Measurements from ENCODE around the gene NR1I3.
A peak's percentile ranks its signal among the peaks of the same experiment; 100 is the strongest.

NR1I3 gene

DNA sequence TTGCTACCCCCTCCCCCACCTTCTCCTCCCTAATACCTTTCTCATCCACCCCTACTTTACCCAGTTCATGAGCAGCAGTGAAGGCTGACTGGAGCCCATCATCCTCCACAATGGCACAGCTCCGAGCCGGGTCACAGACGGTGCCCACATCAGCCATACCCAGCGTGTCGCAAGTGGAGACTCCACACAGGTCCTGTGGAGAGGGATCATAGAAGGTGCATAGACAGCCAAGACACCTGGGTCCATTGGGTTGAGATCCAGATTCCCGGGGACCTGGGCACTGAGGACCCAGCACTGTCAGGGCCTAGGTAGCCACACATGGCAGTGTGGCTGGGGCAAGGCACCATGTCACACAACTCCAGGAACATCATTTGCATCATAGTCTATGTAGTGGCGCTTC is 41.9 kb downstream of the NR1I3 start:
- TF ChIP-seq, protein P1, sequence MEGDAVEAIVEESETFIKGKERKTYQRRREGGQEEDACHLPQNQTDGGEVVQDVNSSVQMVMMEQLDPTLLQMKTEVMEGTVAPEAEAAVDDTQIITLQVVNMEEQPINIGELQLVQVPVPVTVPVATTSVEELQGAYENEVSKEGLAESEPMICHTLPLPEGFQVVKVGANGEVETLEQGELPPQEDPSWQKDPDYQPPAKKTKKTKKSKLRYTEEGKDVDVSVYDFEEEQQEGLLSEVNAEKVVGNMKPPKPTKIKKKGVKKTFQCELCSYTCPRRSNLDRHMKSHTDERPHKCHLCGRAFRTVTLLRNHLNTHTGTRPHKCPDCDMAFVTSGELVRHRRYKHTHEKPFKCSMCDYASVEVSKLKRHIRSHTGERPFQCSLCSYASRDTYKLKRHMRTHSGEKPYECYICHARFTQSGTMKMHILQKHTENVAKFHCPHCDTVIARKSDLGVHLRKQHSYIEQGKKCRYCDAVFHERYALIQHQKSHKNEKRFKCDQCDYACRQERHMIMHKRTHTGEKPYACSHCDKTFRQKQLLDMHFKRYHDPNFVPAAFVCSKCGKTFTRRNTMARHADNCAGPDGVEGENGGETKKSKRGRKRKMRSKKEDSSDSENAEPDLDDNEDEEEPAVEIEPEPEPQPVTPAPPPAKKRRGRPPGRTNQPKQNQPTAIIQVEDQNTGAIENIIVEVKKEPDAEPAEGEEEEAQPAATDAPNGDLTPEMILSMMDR (IDR thresholded peaks at IDR 0.05; ENCODE audit: low read depth, low read length): no peak
- TF ChIP-seq POLR2A (IDR thresholded peaks at IDR 0.05; ENCODE audit: extremely low read depth, insufficient read length) (no peak), MYC (IDR thresholded peaks at IDR 0.05; ENCODE audit: low read depth, low read length) (no peak)
- TF ChIP-seq, protein P2, sequence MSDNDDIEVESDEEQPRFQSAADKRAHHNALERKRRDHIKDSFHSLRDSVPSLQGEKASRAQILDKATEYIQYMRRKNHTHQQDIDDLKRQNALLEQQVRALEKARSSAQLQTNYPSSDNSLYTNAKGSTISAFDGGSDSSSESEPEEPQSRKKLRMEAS (IDR thresholded peaks at IDR 0.05; ENCODE audit: low read depth, low read length): no peak
- H3K4me3 ChIP-seq (ENCODE audit: low read depth, low read length): no peak overlapping the region
- DNase-seq (ENCODE audit: low read depth): no peak

DNA sequence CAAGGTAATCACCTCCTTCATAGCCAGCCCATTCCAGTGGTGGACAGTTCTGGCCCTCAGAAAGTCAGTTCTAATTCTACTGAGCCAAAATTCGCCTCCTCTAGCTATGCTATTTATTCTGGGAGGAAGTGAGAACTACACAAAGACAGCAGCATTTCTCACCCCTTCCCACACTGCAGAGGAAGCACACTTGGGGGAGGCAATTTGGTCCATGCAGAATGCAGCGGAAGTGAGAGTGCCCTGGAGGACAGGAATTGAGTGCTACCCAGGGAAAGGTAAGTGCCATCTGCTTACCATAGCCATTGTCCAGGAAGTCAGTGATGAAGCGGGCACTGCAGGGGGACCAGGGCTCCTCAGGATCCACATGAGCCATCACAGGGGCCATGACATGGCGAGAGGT is 42.8 kb downstream of the NR1I3 start:
- TF ChIP-seq, protein P1 (IDR thresholded peaks at IDR 0.05; ENCODE audit: low read depth, low read length): no peak
- TF ChIP-seq, protein P2 (IDR thresholded peaks at IDR 0.05; ENCODE audit: low read depth, low read length): no peak
- no peak for TF ChIP-seq POLR2A (IDR thresholded peaks at IDR 0.05; ENCODE audit: extremely low read depth, insufficient read length)
- no peak for TF ChIP-seq MYC (IDR thresholded peaks at IDR 0.05; ENCODE audit: low read depth, low read length)
- H3K4me3 ChIP-seq (ENCODE audit: low read depth, low read length): no peak overlapping the region
- DNase-seq (ENCODE audit: low read depth): no peak

DNA sequence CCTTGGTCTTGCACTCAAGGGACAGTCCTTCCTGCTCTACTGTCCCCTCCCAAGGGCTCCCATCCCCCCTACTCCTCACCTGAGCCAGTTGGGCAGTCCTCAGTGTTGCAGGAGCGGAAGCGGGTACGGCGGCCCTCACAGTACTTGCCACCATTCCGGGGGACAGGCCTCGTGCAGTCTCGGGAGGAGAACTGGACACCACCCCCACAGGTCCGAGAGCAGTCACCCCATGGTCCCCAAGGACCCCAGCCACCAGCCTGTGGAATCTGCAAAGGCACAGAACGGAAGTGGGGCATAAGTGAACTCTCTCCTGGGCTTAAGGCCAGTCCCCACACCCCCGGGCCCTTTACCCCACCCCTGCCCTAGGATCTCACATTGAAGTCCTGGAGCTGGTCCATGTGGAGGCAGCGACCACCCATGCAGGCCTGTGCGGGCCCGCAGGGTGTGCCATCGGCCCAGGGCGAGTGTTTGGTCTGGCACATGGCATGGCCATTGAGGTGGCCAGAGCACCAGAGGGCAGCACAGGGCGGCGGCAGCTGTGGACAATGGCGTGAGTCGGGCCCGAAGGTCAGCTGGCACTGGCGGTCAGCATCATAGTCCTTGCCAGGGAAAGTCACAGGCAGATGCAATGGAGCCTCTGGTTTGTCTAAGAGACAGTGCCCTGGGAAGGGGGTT is 44.3 kb downstream of the NR1I3 start:
- H3K4me3 ChIP-seq (ENCODE audit: low read depth, low read length): no peak overlapping the region
- TF ChIP-seq, protein P2 (IDR thresholded peaks at IDR 0.05; ENCODE audit: low read depth, low read length): no peak
- TF ChIP-seq, protein P1 (IDR thresholded peaks at IDR 0.05; ENCODE audit: low read depth, low read length): no peak
- TF ChIP-seq POLR2A (IDR thresholded peaks at IDR 0.05; ENCODE audit: extremely low read depth, insufficient read length) (no peak), MYC (IDR thresholded peaks at IDR 0.05; ENCODE audit: low read depth, low read length) (no peak)
- no peak for DNase-seq (ENCODE audit: low read depth)

DNA sequence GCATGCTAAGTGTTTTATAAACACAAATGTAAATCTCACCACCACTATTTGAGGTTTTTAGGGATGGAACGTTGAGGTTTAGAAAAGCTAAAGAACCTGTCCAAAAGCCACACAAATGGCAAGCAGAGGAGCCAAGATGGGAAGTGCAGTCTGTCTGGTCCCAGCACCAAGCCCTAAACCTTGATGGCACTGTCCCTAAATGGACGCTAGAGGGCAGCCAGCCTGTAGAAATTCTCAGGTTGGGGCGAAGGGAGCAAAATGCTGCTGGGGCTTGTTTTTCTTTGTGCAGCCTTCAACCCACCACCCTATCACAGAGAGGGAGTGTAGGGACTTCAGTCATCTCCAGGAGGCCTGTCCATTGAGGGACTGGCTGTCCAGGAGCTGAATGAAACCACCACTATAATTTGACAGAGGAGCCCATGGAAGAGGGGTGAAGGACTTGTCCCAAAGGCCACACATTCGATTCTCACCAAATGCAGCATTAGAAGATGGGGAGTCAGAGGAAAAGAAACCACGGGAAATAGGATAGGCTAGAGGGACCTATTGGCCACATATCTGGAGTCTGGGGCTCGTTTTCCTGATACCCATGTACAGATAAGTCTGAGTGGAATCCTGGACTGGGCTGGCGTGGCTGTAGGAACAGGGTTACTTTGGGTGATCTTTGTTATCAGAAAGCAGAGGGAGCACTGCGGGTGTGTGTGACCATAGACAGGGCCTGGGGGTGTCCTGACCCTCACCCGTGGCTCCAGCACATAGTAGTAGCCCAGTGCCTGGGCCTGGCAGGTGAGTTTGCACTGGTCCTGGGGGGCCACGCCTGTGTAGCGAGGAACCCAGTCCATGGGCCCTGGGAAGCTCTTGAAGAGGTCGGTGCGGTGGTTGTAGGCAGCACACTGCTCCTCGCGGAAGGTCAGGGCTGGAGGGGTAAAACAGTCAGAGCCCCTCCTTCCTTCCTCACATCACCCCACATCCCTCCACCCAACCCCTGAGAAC is 45.2 kb downstream of the NR1I3 start:
- peak; percentile 80 for DNase-seq (ENCODE audit: low read depth)
- TF ChIP-seq, protein P2 (IDR thresholded peaks at IDR 0.05; ENCODE audit: low read depth, low read length): no peak
- TF ChIP-seq, protein P1 (IDR thresholded peaks at IDR 0.05; ENCODE audit: low read depth, low read length): peak; percentile 97

DNA sequence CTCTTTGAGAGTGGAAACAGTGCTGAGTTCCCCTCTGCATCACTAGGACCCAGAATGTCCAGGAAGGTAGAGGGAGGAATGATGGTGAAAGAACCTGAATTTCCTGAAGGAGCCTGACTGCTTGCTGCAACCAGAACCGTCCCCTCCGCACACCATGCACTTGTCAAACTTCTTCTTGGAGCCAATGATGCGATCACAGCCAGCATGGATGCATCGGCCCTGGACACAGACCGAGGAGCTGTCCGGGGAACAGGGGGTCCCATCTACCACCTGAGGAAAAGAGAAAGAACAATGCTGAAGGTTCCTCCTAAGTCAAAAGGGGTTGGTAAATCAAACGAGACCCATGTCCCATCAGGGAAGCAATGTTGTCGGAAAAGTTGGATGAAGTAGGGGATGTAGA is 46.0 kb downstream of the NR1I3 start:
- DNase-seq (ENCODE audit: low read depth): no peak
- H3K4me3 ChIP-seq (ENCODE audit: low read depth, low read length): no peak overlapping the region
- TF ChIP-seq MYC (IDR thresholded peaks at IDR 0.05; ENCODE audit: low read depth, low read length) (no peak), POLR2A (IDR thresholded peaks at IDR 0.05; ENCODE audit: extremely low read depth, insufficient read length) (no peak)
- TF ChIP-seq, protein P2 (IDR thresholded peaks at IDR 0.05; ENCODE audit: low read depth, low read length): no peak
- TF ChIP-seq, protein P1 (IDR thresholded peaks at IDR 0.05; ENCODE audit: low read depth, low read length): no peak

More for the DNA sequence above, 45.2 kb downstream of the NR1I3 start:
- no peak overlapping the region for H3K4me3 ChIP-seq (ENCODE audit: low read depth, low read length)
